ENCODE data around the gene CAPS2.

GRCh38 chr12:75294336-75294735, 35.8 kb downstream of the CAPS2 start:
- TF ChIP-seq MAX (CRISPR knock-in tag; IDR thresholded peaks at IDR 0.05) (no peak), SMAD3 (CRISPR knock-in tag; IDR thresholded peaks at IDR 0.05; ENCODE audit: borderline replicate concordance) (no peak), CBFB (CRISPR knock-in tag; IDR thresholded peaks at IDR 0.05; ENCODE audit: low read depth) (no peak), SOX15 (CRISPR knock-in tag; IDR thresholded peaks at IDR 0.05) (no peak), FOXP4 (CRISPR knock-in tag; IDR thresholded peaks at IDR 0.05) (no peak), CTCF (IDR thresholded peaks at IDR 0.05) (no peak), ELF4 (CRISPR knock-in tag; IDR thresholded peaks at IDR 0.05; ENCODE audit: low read depth) (no peak), TP53 (CRISPR knock-in tag; IDR thresholded peaks at IDR 0.05) (no peak), ZNF232 (CRISPR knock-in tag; IDR thresholded peaks at IDR 0.05) (no peak), USF1 (CRISPR knock-in tag; IDR thresholded peaks at IDR 0.05) (no peak), GABPB1 (CRISPR knock-in tag; IDR thresholded peaks at IDR 0.05) (no peak)

All from WTC11 (cell line).